HG03066 (cell line): ENCODE measurements around the gene SMIM13.

Experiments used
- ATAC-seq: cut with Tn5 transposase; IDR thresholded peaks from one replicate; pipeline ENCODE4 v1.9.1; 2021; ENCODE audit warnings: low read depth; ENCODE audit not compliant: unreplicated experiment

SMIM13 gene

GRCh38 chr6:11149551-11149950, 55.9 kb downstream of the SMIM13 start:
- ATAC-seq: no peak

- no peak for ATAC-seq
Measured at GRCh38 chr6:11151488-11151887, 57.9 kb downstream of the SMIM13 start.

- no peak for ATAC-seq
Measured at GRCh38 chr6:11152581-11152980, 58.9 kb downstream of the SMIM13 start.

- no peak for ATAC-seq
Measured at GRCh38 chr6:11153447-11153846, 59.8 kb downstream of the SMIM13 start.

GRCh38 chr6:11155589-11155988, 62.0 kb downstream of the SMIM13 start:
- ATAC-seq: no peak

GRCh38 chr6:11160199-11160598, 66.6 kb downstream of the SMIM13 start:
- ATAC-seq: no peak

- no peak for ATAC-seq
Measured at GRCh38 chr6:11161031-11161956, 67.7 kb downstream of the SMIM13 start.

- no peak for ATAC-seq
Measured at GRCh38 chr6:11162262-11162661, 68.6 kb downstream of the SMIM13 start.

GRCh38 chr6:11163932-11164331, 70.3 kb downstream of the SMIM13 start:
- ATAC-seq: no peak

- no peak for ATAC-seq
Measured at GRCh38 chr6:11164717-11165646, 71.3 kb downstream of the SMIM13 start.

- ATAC-seq: no peak
Measured at GRCh38 chr6:11166948-11167347, 73.3 kb downstream of the SMIM13 start.

- no peak for ATAC-seq
Measured at GRCh38 chr6:11168091-11168635, 74.5 kb downstream of the SMIM13 start.

- no peak for ATAC-seq
Measured at GRCh38 chr6:11171952-11172351, 78.3 kb downstream of the SMIM13 start.

GRCh38 chr6:11172501-11173327, 79.1 kb downstream of the SMIM13 start:
- no peak for ATAC-seq

- ATAC-seq: no peak
Measured at GRCh38 chr6:11174242-11174611, 80.6 kb downstream of the SMIM13 start.

GRCh38 chr6:11177271-11177670, 83.6 kb downstream of the SMIM13 start:
- no peak for ATAC-seq

GRCh38 chr6:11179088-11179418, 85.4 kb downstream of the SMIM13 start:
- ATAC-seq: no peak

GRCh38 chr6:11179419-11180202, 86.0 kb downstream of the SMIM13 start:
- no peak for ATAC-seq

GRCh38 chr6:11181478-11182136, 88.0 kb downstream of the SMIM13 start:
- no peak for ATAC-seq
